ENCODE data around the gene CHAC1. TPM values are rescaled to one million over a fixed set of nuclear protein-coding genes. Genes with fewer than 3 reads are reported as not detected.
"Not testable (repeated sequence)": the region's sequence is repeated elsewhere in the genome, so short reads cannot be mapped to it uniquely, and the experiment has no call there.

Gene CHAC1
- total RNA-seq, 3 donors from 2014 or later = 0.32 to 11.9 (median 2.9) TPM

DNA sequence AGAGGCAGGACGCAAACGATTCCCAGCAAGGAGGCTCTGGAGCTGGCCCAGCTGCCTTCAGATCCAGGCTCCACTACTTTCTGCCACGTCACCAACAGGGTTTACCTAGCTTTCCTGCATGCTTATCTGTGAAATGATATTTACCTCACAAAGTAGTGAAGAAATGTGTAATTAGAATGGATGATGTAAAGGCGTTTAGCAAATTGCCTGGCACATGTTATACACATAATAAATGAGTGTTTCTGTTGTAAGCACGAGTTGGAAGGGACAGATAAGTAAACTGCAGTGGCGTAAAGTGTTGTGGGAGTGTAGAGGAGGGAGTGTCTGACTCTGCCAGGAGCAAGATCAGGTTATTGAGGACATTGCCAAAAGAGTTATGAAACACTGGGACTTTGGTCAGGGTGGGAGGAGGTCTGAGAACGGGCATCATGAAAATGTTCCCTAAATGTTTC lies 3.5 kb upstream of the CHAC1 start:
- no peak for TF ChIP-seq POLR2AphosphoS5 (IDR thresholded peaks at IDR 0.05)
- TF ChIP-seq, protein P1, sequence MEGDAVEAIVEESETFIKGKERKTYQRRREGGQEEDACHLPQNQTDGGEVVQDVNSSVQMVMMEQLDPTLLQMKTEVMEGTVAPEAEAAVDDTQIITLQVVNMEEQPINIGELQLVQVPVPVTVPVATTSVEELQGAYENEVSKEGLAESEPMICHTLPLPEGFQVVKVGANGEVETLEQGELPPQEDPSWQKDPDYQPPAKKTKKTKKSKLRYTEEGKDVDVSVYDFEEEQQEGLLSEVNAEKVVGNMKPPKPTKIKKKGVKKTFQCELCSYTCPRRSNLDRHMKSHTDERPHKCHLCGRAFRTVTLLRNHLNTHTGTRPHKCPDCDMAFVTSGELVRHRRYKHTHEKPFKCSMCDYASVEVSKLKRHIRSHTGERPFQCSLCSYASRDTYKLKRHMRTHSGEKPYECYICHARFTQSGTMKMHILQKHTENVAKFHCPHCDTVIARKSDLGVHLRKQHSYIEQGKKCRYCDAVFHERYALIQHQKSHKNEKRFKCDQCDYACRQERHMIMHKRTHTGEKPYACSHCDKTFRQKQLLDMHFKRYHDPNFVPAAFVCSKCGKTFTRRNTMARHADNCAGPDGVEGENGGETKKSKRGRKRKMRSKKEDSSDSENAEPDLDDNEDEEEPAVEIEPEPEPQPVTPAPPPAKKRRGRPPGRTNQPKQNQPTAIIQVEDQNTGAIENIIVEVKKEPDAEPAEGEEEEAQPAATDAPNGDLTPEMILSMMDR (IDR thresholded peaks at IDR 0.05) = no peak
- TF ChIP-seq POLR2A (IDR thresholded peaks at IDR 0.05) = no peak
- intact Hi-C loops (cut with DNase I; ENCODE audit: low total_unique reads) = no loop called here

GRCh38 chr15:40951764-40952163 lies 1.5 kb upstream of the CHAC1 start:
- no peaks in the 10 kb centered on the region for H3K4me1 ChIP-seq
- H3K27ac ChIP-seq = no peak overlapping the region
- H3K9me3 ChIP-seq = no peaks in the 10 kb centered on the region
- DNase-seq (ENCODE audit: low spot score in 2 of 2) = no peak
- TF ChIP-seq POLR2AphosphoS5 (IDR thresholded peaks at IDR 0.05) (no peak), POLR2A (IDR thresholded peaks at IDR 0.05) (no peak)
- TF ChIP-seq, protein P1 (IDR thresholded peaks at IDR 0.05) = no peak
- no peak overlapping the region for H3K4me3 ChIP-seq
- intact Hi-C loops (cut with DNase I; ENCODE audit: low total_unique reads) = no loop called here
- no peaks in the 10 kb centered on the region for H3K27me3 ChIP-seq
- no peaks in the 10 kb centered on the region for H3K36me3 ChIP-seq

More for the DNA sequence above, 3.5 kb upstream of the CHAC1 start:
- no peaks in the 10 kb centered on the region for H3K27me3 ChIP-seq
- H3K9me3 ChIP-seq = no peaks in the 10 kb centered on the region
- H3K36me3 ChIP-seq = no peaks in the 10 kb centered on the region
- no peaks in the 10 kb centered on the region for H3K4me1 ChIP-seq
- no peak overlapping the region for H3K27ac ChIP-seq
- DNase-seq (ENCODE audit: low spot score in 2 of 2) = no peak
- H3K4me3 ChIP-seq = no peak overlapping the region

DNA sequence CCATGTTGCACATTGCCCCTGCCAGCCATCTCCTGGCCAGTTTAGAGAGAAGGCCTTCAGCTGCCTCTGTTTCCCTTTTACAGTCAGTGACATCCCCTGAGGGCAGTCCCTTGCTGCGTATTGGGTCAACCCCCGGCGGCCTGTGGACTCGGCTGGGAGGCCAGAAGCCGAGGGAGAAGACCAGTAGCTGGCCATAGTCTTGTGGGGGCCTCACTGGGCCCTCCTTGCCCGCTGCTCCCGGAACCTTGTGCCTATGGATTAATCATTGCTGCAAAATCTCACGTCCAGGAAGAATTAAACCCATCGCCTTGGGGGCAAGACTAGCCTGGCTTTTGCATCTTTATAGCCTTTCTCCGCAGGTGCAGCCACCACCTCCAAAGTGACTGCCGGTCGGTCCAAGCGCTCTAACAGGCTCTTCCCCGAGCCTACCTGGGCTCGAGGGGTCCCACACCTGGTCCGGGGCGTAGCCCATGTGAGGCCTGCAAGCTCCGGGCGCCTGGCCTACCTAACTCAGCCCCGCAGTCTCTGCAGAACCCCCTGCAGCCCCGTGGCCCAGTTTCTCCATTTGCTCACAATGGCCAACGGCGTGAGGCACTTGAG lies 870 bp upstream of the CHAC1 start:
- Histone ChIP-seq H3K36me3 (no peaks in the 10 kb centered on the region), H3K4me1 (no peaks in the 10 kb centered on the region), H3K27me3 (no peaks in the 10 kb centered on the region), H3K9me3 (no peaks in the 10 kb centered on the region), H3K4me3 (peak overlapping the region; percentile 50 to 82 (median 74)), H3K27ac (peak overlapping the region; percentile 64 to 68)
- intact Hi-C loops (cut with DNase I; ENCODE audit: low total_unique reads) = no loop called here
- DNase-seq (ENCODE audit: low spot score in 2 of 2) = no peak
- TF ChIP-seq, protein P1 (IDR thresholded peaks at IDR 0.05) = no peak

GRCh38 chr15:40953713-40954074 lies 423 bp downstream of the CHAC1 start:
- Histone ChIP-seq H3K9me3 (no peaks in the 10 kb centered on the region), H3K36me3 (no peaks in the 10 kb centered on the region), H3K27ac (peak overlapping the region in 1 of 2 donors; percentile 25), H3K4me1 (no peaks in the 10 kb centered on the region), H3K27me3 (no peaks in the 10 kb centered on the region), H3K4me3 (peak overlapping the region; percentile 50 to 82 (median 74))
- no peak for DNase-seq (ENCODE audit: low spot score in 2 of 2)
- TF ChIP-seq POLR2A (IDR thresholded peaks at IDR 0.05) = no peak
- TF ChIP-seq, protein P1 (IDR thresholded peaks at IDR 0.05) = no peak
- TF ChIP-seq POLR2AphosphoS5 (IDR thresholded peaks at IDR 0.05) = no peak
- intact Hi-C loops (cut with DNase I; ENCODE audit: low total_unique reads) = no loop called here

DNA sequence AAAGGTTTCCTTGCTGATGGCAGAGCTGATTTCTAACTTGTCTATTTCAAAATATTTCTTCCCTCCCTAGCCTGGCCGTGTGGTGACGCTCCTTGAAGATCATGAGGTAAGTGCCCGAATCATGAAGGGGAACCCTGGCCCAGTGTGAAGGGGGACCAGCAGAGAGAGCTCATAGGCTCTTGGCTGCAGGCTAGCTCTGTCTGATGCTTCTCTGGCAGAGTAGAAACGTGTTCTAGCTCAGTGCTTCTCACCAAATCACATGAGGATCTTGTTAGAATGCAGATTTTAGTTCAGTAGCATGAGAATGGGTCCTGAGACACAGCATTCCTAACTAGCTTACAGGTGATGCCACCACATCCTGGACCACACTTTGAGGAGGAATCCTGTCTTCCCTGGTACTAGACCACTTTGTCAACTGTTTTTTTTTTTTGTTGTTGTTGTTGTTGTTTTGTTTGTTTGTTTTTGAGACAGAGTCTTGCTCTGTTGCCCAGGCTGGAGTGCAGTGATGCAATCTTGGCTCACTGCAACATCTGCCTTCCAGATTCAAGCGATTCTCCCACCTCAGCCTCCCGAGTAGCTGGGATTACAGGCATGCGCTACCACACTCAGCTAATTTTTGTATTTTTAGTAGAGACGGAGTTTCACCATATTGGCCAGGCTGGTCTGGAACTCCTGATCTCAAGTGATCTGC lies 1.0 kb downstream of the CHAC1 start:
- intact Hi-C loops (cut with DNase I; ENCODE audit: low total_unique reads); H3K9me3 ChIP-seq; H3K36me3 ChIP-seq; H3K4me1 ChIP-seq; H3K27ac ChIP-seq; DNase-seq (ENCODE audit: low spot score in 2 of 2); H3K27me3 ChIP-seq: not testable (repeated sequence)
- H3K4me3 ChIP-seq = peak overlapping the region in 2 of 3 donors; percentile 74 to 82

Measured in breast epithelium (tissue), 4 donors.